CD4-positive, alpha-beta T cell treated with Interleukin-15 for 4 hours (primary cell): ENCODE results near the gene LYL1.
A peak's percentile ranks its signal among the peaks of the same experiment; 100 is the strongest.

ENCODE experiments used
- DNase-seq: peaks from one replicate; pipeline ENCODE4 v3.0.0-alpha.2; 2020; ENCODE audit warnings: low spot score

The LYL1 gene

GRCh38 chr19:13104848-13105711, 2.4 kb upstream of the LYL1 start:
- no peak for DNase-seq

- peak; percentile 59 for DNase-seq
These were observed 1.7 kb upstream of the LYL1 start for GRCh38 chr19:13104360-13104847.

GRCh38 chr19:13103581-13104359, 1.1 kb upstream of the LYL1 start:
- no peak for DNase-seq

GRCh38 chr19:13102416-13102665, 317 bp downstream of the LYL1 start:
- no peak for DNase-seq

- no peak for DNase-seq
These were observed 855 bp downstream of the LYL1 start for GRCh38 chr19:13101590-13102415.

GRCh38 chr19:13100841-13101589, 1.6 kb downstream of the LYL1 start:
- DNase-seq, result no peak

- DNase-seq, result peak; percentile 85
These were observed 2.5 kb downstream of the LYL1 start for GRCh38 chr19:13100031-13100588.

- DNase-seq, result peak; percentile 79
These were observed 3.3 kb downstream of the LYL1 start for GRCh38 chr19:13099073-13099999.

GRCh38 chr19:13098277-13099072, 4.2 kb downstream of the LYL1 start:
- DNase-seq, result no peak

- no peak for DNase-seq
These were observed 5.0 kb downstream of the LYL1 start for GRCh38 chr19:13097463-13098258.

GRCh38 chr19:13097033-13097462, 5.6 kb downstream of the LYL1 start:
- DNase-seq, result no peak

- no peak for DNase-seq
These were observed 6.4 kb downstream of the LYL1 start for GRCh38 chr19:13095934-13096927.

GRCh38 chr19:13095393-13095784, 7.3 kb downstream of the LYL1 start:
- no peak for DNase-seq

- DNase-seq, result no peak
These were observed 7.8 kb downstream of the LYL1 start for GRCh38 chr19:13094771-13095392.

- no peak for DNase-seq
These were observed 8.6 kb downstream of the LYL1 start for GRCh38 chr19:13094106-13094504.

GRCh38 chr19:13093407-13094105, 9.1 kb downstream of the LYL1 start:
- DNase-seq, result peak; percentile 83
